HG02759 (cell line): Measurements from ENCODE around the gene POTEM.
"Not testable (repeated sequence)": the region's sequence is repeated elsewhere in the genome, so short reads cannot be mapped to it uniquely, and the experiment has no call there.

ENCODE experiments used
- ATAC-seq: cut with Tn5 transposase; IDR thresholded peaks from one replicate; pipeline ENCODE4 v1.9.1; 2021; ENCODE audit warnings: mild to moderate bottlenecking, moderate library complexity; ENCODE audit not compliant: unreplicated experiment

The POTEM gene

GRCh38 chr14:19036811-19037382 lies 69.7 kb downstream of the POTEM start:
- not testable (repeated sequence) for ATAC-seq

GRCh38 chr14:19038060-19038664 lies 70.9 kb downstream of the POTEM start:
- not testable (repeated sequence) for ATAC-seq

GRCh38 chr14:19038785-19039184 lies 71.6 kb downstream of the POTEM start:
- not testable (repeated sequence) for ATAC-seq

DNA sequence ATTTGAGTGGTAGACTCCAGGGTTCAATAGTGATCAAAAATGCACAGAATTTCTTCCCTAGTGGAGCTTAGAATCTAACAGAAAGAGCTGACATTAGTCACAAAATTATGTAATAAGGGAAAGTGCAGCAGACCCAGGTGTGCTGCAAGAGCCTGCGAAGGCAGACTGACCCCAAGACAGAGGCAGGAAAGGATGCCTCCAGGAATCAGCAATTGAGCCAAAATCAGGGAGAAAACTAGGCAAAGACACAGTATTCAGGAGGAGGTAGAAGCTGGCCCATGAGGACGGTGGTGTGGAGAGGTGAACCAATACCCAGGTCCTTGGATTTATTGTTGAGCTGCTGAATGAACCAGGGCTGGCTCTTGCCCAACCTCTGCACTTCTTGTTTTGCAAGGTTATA lies 76.2 kb downstream of the POTEM start:
- not testable (repeated sequence) for ATAC-seq
